Keratinocyte (primary cell): ENCODE results near the gene KSR2. TPM values are rescaled to one million over a fixed set of nuclear protein-coding genes. Genes with fewer than 3 reads are reported as not detected.
"Not testable (repeated sequence)": the region's sequence is repeated elsewhere in the genome, so short reads cannot be mapped to it uniquely, and the experiment has no call there.

ENCODE experiments used
- DNase-seq: peaks from one replicate; pipeline ENCODE4 v3.0.0-alpha.2; 2011; ENCODE audit warnings: low read depth, missing footprints, low spot score
- FAIRE-seq: peaks from 2 replicates; lab custom pipeline; 2011; peaks lifted over from hg19 to GRCh38; lab: Jason Lieb, UNC
- H2AFZ ChIP-seq: 2 replicates; pipeline ENCODE4 v1.6.0; 2012; ENCODE audit warnings: low read length, control low read depth, inconsistent platforms; ENCODE audit not compliant: control insufficient read depth
- H3K27ac ChIP-seq: 2 replicates; pipeline ENCODE4 v1.5.1; 2011; ENCODE audit warnings: low read length; ENCODE audit not compliant: control insufficient read depth, insufficient read depth
- H3K27me3 ChIP-seq: 3 replicates; pipeline ENCODE4 v1.6.0; 2011; ENCODE audit warnings: low read length; ENCODE audit not compliant: control insufficient read depth, insufficient read depth; ENCODE audit errors: extremely low read depth
- H3K36me3 ChIP-seq, 2 experiments: 2 replicates in 1 of 2; 3 replicates in 1 of 2; pipeline ENCODE4 v1.5.1; 2011; ENCODE audit warnings: low read length in 2 of 2, mild to moderate bottlenecking in 1 of 2; ENCODE audit not compliant: control insufficient read depth in 2 of 2, insufficient read depth in 2 of 2; ENCODE audit errors: extremely low read depth in 1 of 2
- H3K4me1 ChIP-seq: 3 replicates; pipeline ENCODE4 v1.5.1; 2011; ENCODE audit warnings: low read length; ENCODE audit not compliant: control insufficient read depth, insufficient read depth; ENCODE audit errors: extremely low read depth
- H3K4me2 ChIP-seq: 3 replicates; pipeline ENCODE4 v1.6.0; 2011; ENCODE audit warnings: low read depth, low read length; ENCODE audit not compliant: control insufficient read depth, insufficient read depth; ENCODE audit errors: extremely low read depth
- H3K4me3 ChIP-seq, 3 experiments: fragments of 200-600 bp in 1 of 3; sonication (generic) in 1 of 3; 2 replicates in 2 of 3; 3 replicates in 1 of 3; pipeline ENCODE4 v1.5.1; 2011 to 2016; ENCODE audit warnings: low read length in 3 of 3, mild to moderate bottlenecking in 3 of 3, control low read depth in 2 of 3, inconsistent platforms in 1 of 3, low read depth in 1 of 3, mixed read lengths in 1 of 3, mixed run types in 1 of 3, moderate library complexity in 1 of 3; ENCODE audit not compliant: control insufficient read depth in 2 of 3, insufficient read depth in 2 of 3; ENCODE audit errors: extremely low read depth in 1 of 3
- H3K79me2 ChIP-seq: 2 replicates; pipeline ENCODE4 v1.6.0; 2012; ENCODE audit warnings: low read length; ENCODE audit not compliant: control insufficient read depth, insufficient read depth
- H3K9ac ChIP-seq: 3 replicates; pipeline ENCODE4 v1.6.0; 2011; ENCODE audit warnings: low read length; ENCODE audit not compliant: control insufficient read depth, insufficient read depth; ENCODE audit errors: extremely low read depth
- H3K9me1 ChIP-seq: 3 replicates; pipeline ENCODE4 v1.6.0; 2011; ENCODE audit warnings: low read length; ENCODE audit not compliant: control insufficient read depth, insufficient read depth; ENCODE audit errors: extremely low read depth
- H3K9me3 ChIP-seq: 2 replicates; pipeline ENCODE4 v1.5.1; 2012; ENCODE audit warnings: low read depth, low read length; ENCODE audit not compliant: control insufficient read depth
- H4K20me1 ChIP-seq: 3 replicates; pipeline ENCODE4 v1.6.0; 2011; ENCODE audit warnings: low read length; ENCODE audit not compliant: control insufficient read depth, insufficient read depth; ENCODE audit errors: extremely low read depth
- EZH2 ChIP-seq: IDR thresholded peaks from one replicate; pipeline ENCODE4 v1.6.1; 2012; ENCODE audit warnings: inconsistent platforms, mild to moderate bottlenecking, low read length, moderate library complexity
- dilution Hi-C: fragments of 300-500 bp; cut with MboI; formaldehyde crosslinking; loops from one replicate; pipeline ENCODE4 v1.7.0; 2020; ENCODE audit warnings: low sequenced_read_pairs; ENCODE audit not compliant: extremely low pct_ligation_motif_present
- polyA plus RNA-seq, 5 experiments: library from polyadenylated mRNA; depleted of rRNA in 3 of 5; stranded (reverse) in 3 of 5; stranded (forward) in 1 of 5; unstranded in 1 of 5; fragments of >200 nt; gene quantifications; 1 replicate in 1 of 5; 2 replicates in 3 of 5; 3 replicates in 1 of 5; pipeline versions ENCODE4 v1.2.1 to v1.2.3, GENCODE V29; 2011 to 2012; ENCODE audit warnings: missing spikeins in 2 of 5, low read depth in 1 of 5, low replicate concordance in 1 of 5
- TF ChIP-seq, protein P1 (sequence below), 3 experiments: IDR thresholded peaks in 1 of 3; conservative IDR thresholded peaks in 1 of 3; optimal IDR thresholded peaks in 1 of 3; 2 replicates in 2 of 3; 3 replicates in 1 of 3; pipeline versions ENCODE3 to v1.5.1; 2011; ENCODE audit warnings: low read length in 3 of 3, mild to moderate bottlenecking in 3 of 3, moderate library complexity in 2 of 3, control low read depth in 1 of 3, inconsistent platforms in 1 of 3; ENCODE audit not compliant: insufficient read depth in 2 of 3; ENCODE audit errors: extremely low read depth in 1 of 3

Gene KSR2
- polyA plus RNA-seq, 1 donor (not counting 4 experiments of a cell fraction or from before 2014, with no cell fraction given), result 0.01 TPM

DNA sequence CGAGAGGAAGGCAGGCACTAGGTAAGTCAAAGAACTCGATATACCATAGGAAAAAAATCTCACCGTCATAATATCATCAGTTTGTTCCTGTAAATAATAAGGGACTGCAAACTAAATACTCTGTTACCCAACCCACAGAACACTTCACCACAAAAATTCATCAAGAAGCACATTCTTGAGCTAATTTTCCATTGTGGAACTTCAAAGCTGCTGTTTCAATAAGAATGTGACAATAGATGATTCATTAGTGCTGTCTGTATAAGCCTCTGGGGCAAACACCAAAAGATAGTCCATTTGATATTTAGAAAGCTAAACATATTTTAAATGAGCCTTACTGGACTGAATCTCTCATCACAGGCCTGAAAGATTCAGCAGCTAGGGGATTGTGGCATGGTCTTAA, 219.4 kb downstream of the KSR2 start:
- no peak for FAIRE-seq
- Histone ChIP-seq H3K9me1 (no peaks in the 10 kb centered on the region), H3K9me3 (no peaks in the 10 kb centered on the region), H3K27ac (no peak overlapping the region), H3K27me3 (no peaks in the 10 kb centered on the region), H2AFZ (no peak overlapping the region), H3K4me2 (no peak overlapping the region), H3K4me1 (no peaks in the 10 kb centered on the region), H3K4me3 (no peak overlapping the region), H4K20me1 (no peaks in the 10 kb centered on the region), H3K36me3 (no peaks in the 10 kb centered on the region), H3K79me2 (no peaks in the 10 kb centered on the region), H3K9ac (no peak overlapping the region)
- no peak for TF ChIP-seq EZH2
- TF ChIP-seq, protein P1, sequence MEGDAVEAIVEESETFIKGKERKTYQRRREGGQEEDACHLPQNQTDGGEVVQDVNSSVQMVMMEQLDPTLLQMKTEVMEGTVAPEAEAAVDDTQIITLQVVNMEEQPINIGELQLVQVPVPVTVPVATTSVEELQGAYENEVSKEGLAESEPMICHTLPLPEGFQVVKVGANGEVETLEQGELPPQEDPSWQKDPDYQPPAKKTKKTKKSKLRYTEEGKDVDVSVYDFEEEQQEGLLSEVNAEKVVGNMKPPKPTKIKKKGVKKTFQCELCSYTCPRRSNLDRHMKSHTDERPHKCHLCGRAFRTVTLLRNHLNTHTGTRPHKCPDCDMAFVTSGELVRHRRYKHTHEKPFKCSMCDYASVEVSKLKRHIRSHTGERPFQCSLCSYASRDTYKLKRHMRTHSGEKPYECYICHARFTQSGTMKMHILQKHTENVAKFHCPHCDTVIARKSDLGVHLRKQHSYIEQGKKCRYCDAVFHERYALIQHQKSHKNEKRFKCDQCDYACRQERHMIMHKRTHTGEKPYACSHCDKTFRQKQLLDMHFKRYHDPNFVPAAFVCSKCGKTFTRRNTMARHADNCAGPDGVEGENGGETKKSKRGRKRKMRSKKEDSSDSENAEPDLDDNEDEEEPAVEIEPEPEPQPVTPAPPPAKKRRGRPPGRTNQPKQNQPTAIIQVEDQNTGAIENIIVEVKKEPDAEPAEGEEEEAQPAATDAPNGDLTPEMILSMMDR (optimal IDR thresholded peaks at IDR 0.05 in 1 of 3, IDR thresholded peaks at IDR 0.05 in 1 of 3, conservative IDR thresholded peaks at IDR 0.05 in 1 of 3; ENCODE audit: extremely low read depth in 1 of 3, insufficient read depth in 2 of 3, low read length in 3 of 3), result no peak
- dilution Hi-C loops, result no loop called here
- DNase-seq, result no peak

DNA sequence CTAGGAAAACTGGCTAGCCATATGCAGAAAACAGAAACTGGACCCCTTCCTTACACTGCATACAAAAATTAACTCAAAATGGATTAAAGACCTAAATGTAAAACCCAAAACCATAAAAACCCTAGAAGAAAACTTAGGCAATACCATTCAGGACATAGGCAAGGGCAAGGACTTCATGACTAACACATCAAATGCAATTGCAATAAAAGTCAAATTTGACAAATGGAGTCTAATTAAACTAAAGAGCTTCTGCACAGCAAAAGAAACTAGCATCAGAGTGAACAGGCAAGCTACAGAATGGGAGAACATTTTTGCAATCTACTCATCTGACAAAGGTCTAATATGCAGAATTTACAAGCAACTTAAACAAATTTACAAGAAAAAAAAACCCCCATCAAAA, 222.4 kb downstream of the KSR2 start:
- FAIRE-seq, H3K4me1 ChIP-seq, H3K27ac ChIP-seq, H3K4me3 ChIP-seq, DNase-seq, H3K79me2 ChIP-seq, H3K4me2 ChIP-seq, H3K27me3 ChIP-seq, H3K9me1 ChIP-seq, H3K36me3 ChIP-seq, dilution Hi-C loops, H4K20me1 ChIP-seq, H3K9ac ChIP-seq, H2AFZ ChIP-seq, H3K9me3 ChIP-seq: not testable (repeated sequence)

DNA sequence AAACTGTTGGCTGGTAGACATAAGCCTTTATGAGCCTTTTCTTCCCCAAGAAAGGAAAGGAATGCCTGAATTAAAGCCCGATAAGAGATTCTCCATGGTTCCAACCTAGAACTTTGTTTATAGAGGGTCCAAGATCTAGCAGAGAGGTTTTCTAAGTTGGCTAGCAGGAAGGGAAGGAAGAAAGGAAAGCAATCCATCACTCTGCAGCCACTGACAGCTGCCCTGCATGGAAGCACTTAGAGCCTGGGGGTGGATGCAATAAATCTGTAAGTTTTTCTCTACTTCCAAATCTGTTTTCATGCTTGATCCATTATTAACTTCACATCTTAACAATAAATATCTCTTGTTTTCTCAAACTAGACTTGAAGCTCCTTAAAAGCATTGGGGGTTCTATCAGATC, 224.4 kb downstream of the KSR2 start:
- H3K9me1 ChIP-seq, result no peaks in the 10 kb centered on the region
- H3K4me3 ChIP-seq, result no peak overlapping the region
- no peak for DNase-seq
- H3K36me3 ChIP-seq, result no peaks in the 10 kb centered on the region
- H3K4me2 ChIP-seq, result no peak overlapping the region
- no peak overlapping the region for H3K9ac ChIP-seq
- H3K27me3 ChIP-seq, result no peaks in the 10 kb centered on the region
- no peak overlapping the region for H3K27ac ChIP-seq
- no peaks in the 10 kb centered on the region for H3K79me2 ChIP-seq
- FAIRE-seq, result no peak
- TF ChIP-seq EZH2, result no peak
- TF ChIP-seq, protein P1 (optimal IDR thresholded peaks at IDR 0.05 in 1 of 3, IDR thresholded peaks at IDR 0.05 in 1 of 3, conservative IDR thresholded peaks at IDR 0.05 in 1 of 3; ENCODE audit: extremely low read depth in 1 of 3, insufficient read depth in 2 of 3, low read length in 3 of 3), result no peak
- H4K20me1 ChIP-seq, result no peaks in the 10 kb centered on the region
- dilution Hi-C loops, result no loop called here
- no peaks in the 10 kb centered on the region for H3K9me3 ChIP-seq
- H3K4me1 ChIP-seq, result no peaks in the 10 kb centered on the region
- no peak overlapping the region for H2AFZ ChIP-seq
